Heart left ventricle (tissue), 13 donors: ENCODE data around the gene TMTC4.

Experiments used
- POLR2A ChIP-seq, 2 donors: fragments of 450-650 bp; IDR thresholded peaks; one replicate each; pipeline ENCODE4 v1.6.1; 2017; ENCODE audit warnings: antibody characterized with exemption in 2 of 2, mild to moderate bottlenecking in 2 of 2, moderate library complexity in 2 of 2
- TF ChIP-seq, protein P1 (sequence below), 12 donors: fragments of 200-600 bp; sonication (generic) in 4 of 12; IDR thresholded peaks; one replicate each; pipeline versions ENCODE4 v1.5.0 to v1.8.0; 2018 to 2022; ENCODE audit warnings: antibody characterized with exemption in 12 of 12, mild to moderate bottlenecking in 5 of 12
- donor health status: ischemic (EF 13 %, LVEDD 7.1; RV severe dilation, severe dysfunction).
- donor health status: DM: no; HTN: yes; CAD: no.
- donor health status: DM: no; HTN: no; CAD: no.
- donor health status: ischemic (EF 25% LVEDD 6.9; RV normal size, moderate dysfunction).
- donor health status: ischemic (EF 25% LVEDD 5.7; RV mildly dilated, moderate dysfunction).
- donor health status: ischemic (EF 35%, LVEDD 5.7; RV mildly dilated, moderate dysfunction).
- donor health status: nonischemic (EF 11% LVEDD 7.7; RV severe dilation, severe dysfunction).
- donor health status: DM: yes; HTN: yes; CAD: no.
- donor health status: PGD.
- donor health status: ischemic (EF 29% LVEDD 5.4; RV normal size, mild dysfunction).
- donor health status: nonischemic (EF 23%, LVEDD 6.1; RV moderate dilation, normal function).

DNA sequence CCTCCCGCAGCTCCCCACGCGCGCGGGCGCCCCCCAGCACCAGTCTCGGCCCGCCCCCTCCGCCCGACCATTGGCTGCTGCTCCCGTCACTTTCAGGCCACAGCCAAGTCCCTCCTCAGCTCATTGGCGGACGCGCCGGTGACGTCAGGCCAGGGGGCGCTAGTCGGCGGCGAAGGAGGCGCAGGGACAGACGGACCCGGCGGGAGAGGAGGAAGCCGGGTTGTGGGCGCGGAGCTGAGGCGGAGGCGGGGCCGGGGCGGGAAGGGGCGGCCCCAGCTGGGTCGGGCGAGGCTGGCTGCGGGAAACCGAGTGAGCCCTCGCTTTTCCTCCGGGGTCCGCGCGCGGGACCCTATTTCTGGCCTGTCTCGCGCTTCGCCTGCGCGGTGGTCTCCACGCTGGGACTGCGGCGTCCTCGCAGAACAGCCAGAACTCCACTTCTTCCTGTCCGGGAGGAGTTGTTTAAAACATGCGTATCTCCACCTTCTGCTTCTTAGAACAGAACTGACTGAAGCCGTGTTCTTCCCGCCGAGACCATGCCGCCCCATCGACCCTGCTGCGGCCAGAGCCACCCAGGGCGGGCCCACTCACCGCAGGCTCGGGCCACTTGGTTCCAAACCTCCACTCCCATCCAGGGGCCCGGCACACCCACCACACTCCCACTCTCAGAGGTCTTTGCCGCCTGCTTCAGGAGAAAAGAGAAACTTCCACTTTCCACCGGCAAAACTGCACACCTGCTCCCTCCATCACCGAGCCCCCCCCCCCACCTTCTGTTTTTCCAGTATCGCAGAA lies 471 bp upstream of the TMTC4 start:
- TF ChIP-seq, protein P1, sequence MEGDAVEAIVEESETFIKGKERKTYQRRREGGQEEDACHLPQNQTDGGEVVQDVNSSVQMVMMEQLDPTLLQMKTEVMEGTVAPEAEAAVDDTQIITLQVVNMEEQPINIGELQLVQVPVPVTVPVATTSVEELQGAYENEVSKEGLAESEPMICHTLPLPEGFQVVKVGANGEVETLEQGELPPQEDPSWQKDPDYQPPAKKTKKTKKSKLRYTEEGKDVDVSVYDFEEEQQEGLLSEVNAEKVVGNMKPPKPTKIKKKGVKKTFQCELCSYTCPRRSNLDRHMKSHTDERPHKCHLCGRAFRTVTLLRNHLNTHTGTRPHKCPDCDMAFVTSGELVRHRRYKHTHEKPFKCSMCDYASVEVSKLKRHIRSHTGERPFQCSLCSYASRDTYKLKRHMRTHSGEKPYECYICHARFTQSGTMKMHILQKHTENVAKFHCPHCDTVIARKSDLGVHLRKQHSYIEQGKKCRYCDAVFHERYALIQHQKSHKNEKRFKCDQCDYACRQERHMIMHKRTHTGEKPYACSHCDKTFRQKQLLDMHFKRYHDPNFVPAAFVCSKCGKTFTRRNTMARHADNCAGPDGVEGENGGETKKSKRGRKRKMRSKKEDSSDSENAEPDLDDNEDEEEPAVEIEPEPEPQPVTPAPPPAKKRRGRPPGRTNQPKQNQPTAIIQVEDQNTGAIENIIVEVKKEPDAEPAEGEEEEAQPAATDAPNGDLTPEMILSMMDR (IDR thresholded peaks at IDR 0.05), result peak in 10 of 12 donors; percentile 31 to 61 (median 42)
- TF ChIP-seq POLR2A (IDR thresholded peaks at IDR 0.05), result peak in 1 of 2 donors; percentile 85
